Effector memory CD8-positive, alpha-beta T cell (primary cell): ENCODE results near the gene FAM149B1.
"Not testable (repeated sequence)": the region's sequence is repeated elsewhere in the genome, so short reads cannot be mapped to it uniquely, and the experiment has no call there.

Experiments
- ATAC-seq: fragments of 150-1000 bp; cut with Tn5 transposase; replicated peaks from 2 replicates; pipeline ENCODE4 v1.10.0; 2021; ENCODE audit warnings: mild to moderate bottlenecking, moderate library complexity
- DNase-seq, 3 experiments: peaks; one replicate each; pipeline ENCODE4 v3.0.0; 2021
- H3K27ac Mint-ChIP-seq, 2 donors: one replicate each; pipeline ENCODE4 v1.8.0; 2022; ENCODE audit warnings: mild to moderate bottlenecking in 2 of 2, mixed read lengths in 2 of 2, moderate library complexity in 2 of 2
- H3K27me3 Mint-ChIP-seq, 2 donors: one replicate each; pipeline ENCODE4 v1.8.0; 2022; ENCODE audit warnings: mixed read lengths in 2 of 2
- H3K36me3 Mint-ChIP-seq: one replicate; pipeline ENCODE4 v1.8.0; 2022; ENCODE audit warnings: mild to moderate bottlenecking, moderate library complexity, mixed read lengths; ENCODE audit not compliant: insufficient read depth
- H3K4me1 Mint-ChIP-seq, 2 donors: one replicate each; pipeline ENCODE4 v1.8.0; 2022; ENCODE audit warnings: low read depth in 2 of 2, mixed read lengths in 2 of 2
- H3K4me3 Mint-ChIP-seq, 2 donors: one replicate each; pipeline ENCODE4 v1.8.0; 2022; ENCODE audit warnings: mild to moderate bottlenecking in 2 of 2, mixed read lengths in 2 of 2, moderate library complexity in 2 of 2
- H3K9me3 Mint-ChIP-seq, 2 donors: one replicate each; pipeline ENCODE4 v1.8.0; 2022; ENCODE audit warnings: mixed read lengths in 2 of 2

The FAM149B1 gene

DNA sequence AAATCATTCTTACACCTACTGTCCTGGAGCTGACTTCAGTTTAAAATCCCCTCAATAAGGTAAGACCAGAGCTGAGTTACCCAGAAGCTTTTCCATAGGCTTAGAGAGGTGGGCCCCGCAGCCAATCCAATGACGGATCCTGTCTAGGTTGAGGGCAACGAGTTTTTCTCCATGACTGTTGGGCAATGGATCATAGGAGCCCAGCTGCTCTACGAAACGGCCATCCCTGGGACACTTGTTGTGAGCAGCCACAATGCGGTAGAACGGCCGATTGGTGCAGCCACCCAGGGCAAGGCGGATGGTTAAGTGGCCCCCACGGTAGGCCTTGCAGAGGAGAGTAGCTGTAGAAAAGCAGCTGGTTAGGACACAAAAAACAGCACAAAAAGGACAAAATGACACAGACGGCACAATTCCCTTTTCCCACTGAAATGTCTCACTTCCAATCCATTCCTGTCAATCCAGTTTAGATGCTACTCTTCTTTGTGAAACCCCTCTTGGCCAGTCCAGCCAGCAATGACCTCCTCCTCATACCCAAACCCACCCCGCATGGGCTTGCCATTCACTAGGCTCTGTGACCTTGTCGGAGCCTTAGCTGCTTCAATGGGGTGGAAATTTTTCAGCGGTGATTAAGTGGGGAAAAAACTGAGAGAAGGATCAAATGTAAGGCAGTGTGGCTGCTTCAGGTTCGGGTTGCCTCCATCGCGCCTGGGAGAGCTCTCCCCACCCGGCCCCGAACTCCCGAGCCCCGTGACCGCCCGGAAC lies 83.9 kb downstream of the FAM149B1 start:
- Mint-ChIP-seq H3K4me3 (peak overlapping the region; percentile 98 to 99), H3K36me3 (peaks cover 49% of the 10 kb centered on the region), H3K27ac (peak overlapping the region; percentile 96), H3K4me1 (peaks cover 24% of the 10 kb centered on the region in 2 donors), H3K27me3 (no peaks in the 10 kb centered on the region), H3K9me3 (no peaks in the 10 kb centered on the region)
- DNase-seq: no peak
- no peak for ATAC-seq

- Mint-ChIP-seq H3K36me3 (peaks cover 42% of the 10 kb centered on the region), H3K27ac (peak within 1 kb of the TSS; percentile 96), H3K4me1 (peaks cover 19% of the 10 kb centered on the region in 2 donors), H3K27me3 (no peaks in the 10 kb centered on the region), H3K4me3 (peak within 1 kb of the TSS; percentile 98 to 99), H3K9me3 (no peaks in the 10 kb centered on the region)
- ATAC-seq (peak; percentile 89), DNase-seq (peak; percentile 92 to 95 (median 92))
These were observed 84.7 kb downstream of the FAM149B1 start, which contains the start of gene MRPS16 for GRCh38 chr10:73252445-73253224. Gene MRPS16 (minus strand): TSS chr10:73252644. CDS start chr10:73252482, 162 bp downstream.

- H3K4me1 Mint-ChIP-seq: peaks cover 17 to 19% of the 10 kb centered on the region in 2 donors
- peak overlapping the region; percentile 96 for H3K27ac Mint-ChIP-seq
- peaks cover 40% of the 10 kb centered on the region for H3K36me3 Mint-ChIP-seq
- no peaks in the 10 kb centered on the region for H3K9me3 Mint-ChIP-seq
- no peak for DNase-seq
- H3K4me3 Mint-ChIP-seq: peak overlapping the region; percentile 98 to 99
- H3K27me3 Mint-ChIP-seq: no peaks in the 10 kb centered on the region
- ATAC-seq: peak; percentile 5
These were observed 85.3 kb downstream of the FAM149B1 start for GRCh38 chr10:73253225-73253555.

DNA sequence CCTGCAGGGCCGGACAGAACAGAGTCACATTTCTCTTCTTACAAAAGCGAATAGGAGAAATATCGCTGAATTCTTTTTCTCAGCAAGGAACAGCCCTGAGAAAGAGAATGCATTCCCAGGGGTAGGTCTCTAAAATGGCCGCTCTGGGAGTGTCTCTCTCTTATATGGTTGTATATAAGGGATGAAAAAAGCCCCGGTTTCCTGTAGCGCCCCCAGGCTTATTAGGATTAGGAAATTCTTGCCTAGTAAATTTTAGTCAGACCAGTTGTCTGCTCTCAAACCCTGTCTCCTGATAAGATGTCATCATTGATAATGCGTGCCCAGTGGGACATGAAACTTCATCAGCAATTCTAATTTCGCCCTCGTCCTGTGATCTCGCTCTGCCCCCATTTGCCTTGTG lies 90.7 kb downstream of the FAM149B1 start:
- not testable (repeated sequence) for H3K4me1 Mint-ChIP-seq, H3K27ac Mint-ChIP-seq, H3K36me3 Mint-ChIP-seq, H3K4me3 Mint-ChIP-seq, DNase-seq, ATAC-seq, H3K27me3 Mint-ChIP-seq, H3K9me3 Mint-ChIP-seq

DNA sequence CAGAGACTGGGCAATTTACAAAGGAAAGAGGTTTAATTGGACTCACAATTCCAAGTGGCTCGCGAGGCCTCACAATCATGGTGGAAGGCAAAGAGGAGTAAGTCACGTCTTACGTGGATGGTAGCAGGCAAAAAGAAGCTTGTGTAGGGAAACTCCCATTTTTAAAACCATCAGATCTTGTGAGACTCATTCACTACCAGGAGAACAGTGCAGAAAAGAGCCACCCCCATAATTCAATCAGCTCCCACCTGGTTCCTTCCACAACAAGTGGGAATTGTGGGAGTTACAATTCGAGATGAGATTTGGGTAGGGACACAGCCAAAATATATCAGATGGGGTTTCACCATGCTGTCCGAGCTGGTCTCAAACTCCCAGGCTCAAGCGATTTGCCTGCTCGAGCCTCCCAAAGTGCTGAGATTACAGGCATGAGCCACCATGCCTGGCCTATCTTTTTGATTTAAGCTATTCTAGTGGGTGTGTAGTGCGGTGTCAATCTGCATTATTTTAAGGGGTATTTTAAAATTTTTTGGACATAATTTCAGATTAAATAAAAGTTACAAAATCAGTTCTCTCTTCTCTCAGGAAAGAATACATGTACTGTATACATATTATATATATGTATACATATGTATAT lies 93.6 kb downstream of the FAM149B1 start:
- Mint-ChIP-seq H3K4me1 (no peaks in the 10 kb centered on the region), H3K9me3 (peaks cover 4 to 10% of the 10 kb centered on the region in 2 donors), H3K4me3 (no peak overlapping the region), H3K27me3 (no peaks in the 10 kb centered on the region), H3K36me3 (no peaks in the 10 kb centered on the region), H3K27ac (no peak overlapping the region)
- no peak for DNase-seq
- ATAC-seq: no peak

DNA sequence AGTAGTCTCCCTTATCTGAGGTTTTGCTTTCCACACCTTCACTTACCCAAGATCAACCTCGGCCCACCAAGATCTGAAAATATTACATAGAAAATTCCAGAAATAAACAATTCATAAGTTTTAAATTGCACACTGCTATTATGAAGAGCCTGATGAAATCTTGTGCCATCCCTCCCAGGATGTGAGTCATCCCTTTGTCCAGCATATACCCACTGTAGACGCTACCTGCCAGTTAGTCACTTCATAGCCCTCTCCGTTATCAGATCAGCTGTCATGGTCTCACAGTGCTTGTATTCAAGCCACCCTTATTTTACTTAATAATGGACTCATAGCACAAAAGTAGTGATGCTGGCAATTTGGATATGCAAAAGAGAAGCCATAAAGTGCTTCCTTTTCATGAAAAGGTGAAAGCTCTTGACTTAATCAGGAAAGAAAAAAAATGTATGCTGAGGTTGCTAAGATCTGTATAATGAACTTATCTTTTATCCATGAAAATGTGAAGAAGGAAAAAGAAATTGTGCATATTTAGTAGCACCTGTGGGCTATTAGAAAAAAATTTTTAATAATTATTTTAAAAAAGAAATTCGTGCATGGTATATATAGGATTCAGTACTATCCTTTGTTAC lies 94.3 kb downstream of the FAM149B1 start:
- no peaks in the 10 kb centered on the region for H3K36me3 Mint-ChIP-seq
- no peak overlapping the region for H3K27ac Mint-ChIP-seq
- ATAC-seq (no peak), DNase-seq (no peak)
- H3K9me3 Mint-ChIP-seq: peaks cover 4 to 10% of the 10 kb centered on the region in 2 donors
- H3K4me1 Mint-ChIP-seq: no peaks in the 10 kb centered on the region
- H3K4me3 Mint-ChIP-seq: no peak overlapping the region
- H3K27me3 Mint-ChIP-seq: no peaks in the 10 kb centered on the region

DNA sequence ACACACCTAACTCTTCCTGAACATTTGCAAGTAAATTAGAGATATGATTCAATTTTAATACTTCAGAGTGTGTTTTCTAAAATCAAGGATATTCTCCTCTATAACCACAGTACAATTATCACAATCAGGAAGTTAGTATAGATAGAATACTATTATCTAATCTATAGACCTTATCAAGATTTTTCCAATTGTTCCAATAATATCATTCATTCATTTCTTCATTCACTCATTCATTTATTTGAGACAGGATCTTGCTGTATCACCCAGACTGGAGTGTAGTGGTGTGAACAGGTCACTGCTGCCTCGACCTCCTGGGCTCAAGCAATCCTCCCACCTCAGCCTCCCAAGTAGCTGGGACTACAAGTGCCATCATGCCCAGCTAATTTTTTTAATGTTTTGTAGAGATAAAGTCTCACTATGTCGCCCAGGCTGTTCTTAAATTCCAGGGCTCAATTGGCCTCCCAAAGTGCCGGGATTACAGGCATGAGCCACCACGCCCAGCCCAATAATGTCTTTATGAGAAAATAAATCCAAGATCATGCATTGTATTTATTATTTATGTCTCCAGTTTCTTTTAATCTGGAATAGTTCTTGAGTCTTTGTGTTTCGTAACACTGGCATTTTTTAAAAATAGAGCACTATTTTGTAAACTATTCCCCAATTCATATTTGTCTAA lies 95.1 kb downstream of the FAM149B1 start:
- Mint-ChIP-seq H3K27me3 (no peaks in the 10 kb centered on the region), H3K4me3 (no peak overlapping the region), H3K36me3 (no peaks in the 10 kb centered on the region), H3K9me3 (peaks cover 4 to 10% of the 10 kb centered on the region in 2 donors), H3K27ac (no peak overlapping the region), H3K4me1 (no peaks in the 10 kb centered on the region)
- no peak for DNase-seq
- no peak for ATAC-seq

DNA sequence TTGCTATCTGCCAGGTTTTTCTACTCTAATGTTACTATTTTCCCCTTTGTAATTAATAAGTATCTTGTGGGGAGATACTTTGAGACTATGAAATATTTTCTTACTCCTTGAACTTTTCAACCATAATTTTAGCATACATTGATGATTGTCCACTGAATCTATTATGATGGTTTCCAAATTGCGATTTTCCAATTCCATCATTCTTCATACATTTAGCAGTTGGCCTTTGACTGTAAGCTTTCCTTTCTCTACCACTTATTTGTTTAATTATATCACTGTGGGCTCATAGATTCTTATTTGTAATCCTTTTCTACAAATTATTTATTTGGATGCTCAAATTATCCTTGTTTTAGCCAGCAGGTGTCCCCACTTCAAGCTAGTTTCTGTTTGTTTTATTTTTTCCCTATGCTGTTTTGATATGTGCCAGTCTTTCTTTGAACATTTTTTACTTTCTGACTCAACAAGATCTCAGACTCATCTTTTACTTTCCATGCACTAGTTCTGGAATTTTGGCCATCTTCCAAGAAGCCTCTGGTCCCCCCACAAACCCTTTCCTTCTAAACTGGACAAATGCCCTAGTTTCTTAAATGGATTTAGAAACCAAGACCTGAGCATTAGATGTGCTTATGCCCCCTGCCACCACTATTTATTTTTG lies 95.9 kb downstream of the FAM149B1 start:
- Mint-ChIP-seq H3K27ac (no peak overlapping the region), H3K36me3 (no peaks in the 10 kb centered on the region), H3K27me3 (no peaks in the 10 kb centered on the region), H3K9me3 (peaks cover 3 to 4% of the 10 kb centered on the region in 2 donors), H3K4me1 (no peaks in the 10 kb centered on the region), H3K4me3 (no peak overlapping the region)
- ATAC-seq (no peak), DNase-seq (no peak)

DNA sequence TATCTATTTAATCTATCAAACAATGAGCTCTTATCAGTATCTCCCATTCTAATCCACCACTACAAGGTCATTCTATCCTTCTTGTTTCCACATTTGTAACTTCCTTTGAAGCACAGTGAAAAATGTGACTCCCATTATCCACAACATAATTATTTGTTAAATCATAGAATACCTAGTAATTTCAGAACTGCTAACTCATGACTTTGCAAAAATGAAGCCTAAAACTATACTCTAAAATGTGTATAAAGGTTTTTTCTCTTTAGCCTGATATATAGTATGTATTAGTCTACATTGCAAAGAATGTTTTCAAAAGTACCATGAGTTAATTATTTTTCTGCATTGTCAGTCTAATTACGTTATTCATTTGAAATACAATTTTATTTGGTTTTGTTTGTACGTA lies 96.5 kb downstream of the FAM149B1 start:
- H3K4me1 Mint-ChIP-seq: no peaks in the 10 kb centered on the region
- no peaks in the 10 kb centered on the region for H3K27me3 Mint-ChIP-seq
- no peak for DNase-seq
- no peak for ATAC-seq
- no peak overlapping the region for H3K27ac Mint-ChIP-seq
- H3K9me3 Mint-ChIP-seq: no peaks in the 10 kb centered on the region
- H3K36me3 Mint-ChIP-seq: no peaks in the 10 kb centered on the region
- no peak overlapping the region for H3K4me3 Mint-ChIP-seq

DNA sequence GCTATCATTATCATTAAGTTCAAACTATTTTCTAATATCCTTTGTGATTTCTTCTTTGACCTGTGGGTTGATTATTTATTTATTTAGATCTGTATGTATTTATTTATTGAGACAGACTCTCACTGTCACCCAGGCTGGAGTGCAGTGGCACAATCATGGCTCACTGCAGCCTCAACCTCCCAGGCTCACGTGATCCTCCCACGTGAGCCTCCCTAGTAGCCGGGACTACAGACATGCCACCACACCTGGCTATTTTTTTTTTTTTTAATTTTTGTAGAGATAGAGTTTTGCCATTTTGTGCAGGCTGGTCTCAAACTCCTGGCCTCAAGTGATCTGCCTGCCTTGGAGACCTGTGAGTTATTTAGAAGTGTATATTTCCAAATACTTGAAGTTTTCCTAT lies 113.2 kb downstream of the FAM149B1 start:
- Mint-ChIP-seq H3K4me1 (no peaks in the 10 kb centered on the region), H3K27ac (no peak overlapping the region), H3K4me3 (no peak overlapping the region), H3K9me3 (no peaks in the 10 kb centered on the region), H3K36me3 (no peaks in the 10 kb centered on the region), H3K27me3 (peaks cover 0 to 8% of the 10 kb centered on the region in 2 donors)
- DNase-seq (no peak), ATAC-seq (no peak)

GRCh38 chr10:73287441-73287840 lies 119.5 kb downstream of the FAM149B1 start:
- no peak for ATAC-seq
- no peak overlapping the region for H3K27ac Mint-ChIP-seq
- DNase-seq: no peak
- no peaks in the 10 kb centered on the region for H3K36me3 Mint-ChIP-seq
- no peaks in the 10 kb centered on the region for H3K9me3 Mint-ChIP-seq
- H3K4me1 Mint-ChIP-seq: no peaks in the 10 kb centered on the region
- no peaks in the 10 kb centered on the region for H3K27me3 Mint-ChIP-seq
- no peak overlapping the region for H3K4me3 Mint-ChIP-seq

- no peak overlapping the region for H3K27ac Mint-ChIP-seq
These were observed 122.0 kb downstream of the FAM149B1 start for GRCh38 chr10:73289958-73290357.

More at GRCh38 chr10:73289958-73290357, 122.0 kb downstream of the FAM149B1 start:
- H3K27me3 Mint-ChIP-seq: no peaks in the 10 kb centered on the region
- DNase-seq (no peak), ATAC-seq (no peak)
- H3K4me3 Mint-ChIP-seq: no peak overlapping the region
- no peaks in the 10 kb centered on the region for H3K4me1 Mint-ChIP-seq
- no peaks in the 10 kb centered on the region for H3K9me3 Mint-ChIP-seq
- H3K36me3 Mint-ChIP-seq: no peaks in the 10 kb centered on the region
